ENCODE results near the gene PRKAR1B.

Gene PRKAR1B

GRCh38 chr7:739983-740942, 13.2 kb upstream of the PRKAR1B start:
- DNase-seq = no peak

- no peak for DNase-seq
Measured at GRCh38 chr7:739455-739982, 12.4 kb upstream of the PRKAR1B start.

DNA sequence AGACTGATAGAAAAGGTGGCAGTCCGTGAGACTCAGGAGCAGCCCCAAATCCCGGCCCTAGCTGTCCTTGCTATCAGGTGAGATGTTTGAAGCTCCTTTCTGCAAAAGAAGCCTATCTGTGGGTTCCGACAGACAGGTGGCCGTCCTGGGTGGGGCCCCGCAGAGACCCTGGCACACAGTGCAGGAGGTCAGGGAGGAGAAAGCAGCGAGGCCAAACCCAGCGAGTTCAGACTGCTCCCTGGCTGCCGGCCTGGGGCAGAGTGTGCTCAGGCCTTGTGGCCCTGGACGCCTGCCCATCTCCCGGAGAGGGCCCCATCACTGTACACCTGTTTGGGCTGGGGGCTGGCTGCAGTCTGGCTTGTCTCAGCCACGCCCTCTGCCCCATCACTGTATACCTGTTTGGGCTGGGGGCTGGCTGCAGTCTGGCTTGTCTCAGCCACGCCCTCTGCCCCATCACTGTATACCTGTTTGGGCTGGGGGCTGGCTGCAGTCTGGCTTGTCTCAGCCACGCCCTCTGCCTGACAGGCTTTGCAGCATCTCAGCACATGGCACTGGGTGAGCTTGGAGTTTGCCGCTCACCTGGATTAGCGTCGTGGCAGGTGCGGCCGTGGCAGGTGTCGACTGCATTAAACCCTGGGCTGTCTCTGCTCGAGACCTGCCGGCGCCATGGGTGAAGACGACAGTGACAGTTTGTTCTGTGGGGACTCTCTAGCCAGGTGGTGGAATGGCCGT, 11.8 kb upstream of the PRKAR1B start:
- DNase-seq = no peak

- no peak for DNase-seq
Measured at GRCh38 chr7:738241-738640, 11.2 kb upstream of the PRKAR1B start.

DNA sequence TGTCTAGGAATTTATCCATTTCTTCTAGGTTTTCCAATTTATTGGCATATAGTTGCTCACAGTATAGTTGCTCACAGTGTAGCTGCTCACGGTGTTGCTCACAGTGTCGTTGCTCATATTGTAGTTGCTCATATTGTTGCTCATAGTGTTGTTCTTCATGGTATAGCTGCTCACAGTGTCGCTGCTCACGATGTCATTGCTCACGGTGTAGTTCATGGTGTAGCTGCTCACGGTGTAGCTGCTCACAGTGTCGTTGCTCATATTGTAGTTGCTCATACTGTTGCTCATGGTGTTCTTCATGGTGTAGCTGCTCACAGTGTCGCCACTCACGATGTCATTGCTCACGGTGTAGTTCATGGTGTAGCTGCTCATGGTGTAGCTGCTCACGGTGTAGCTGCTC, 7.7 kb upstream of the PRKAR1B start:
- no peak for DNase-seq

DNA sequence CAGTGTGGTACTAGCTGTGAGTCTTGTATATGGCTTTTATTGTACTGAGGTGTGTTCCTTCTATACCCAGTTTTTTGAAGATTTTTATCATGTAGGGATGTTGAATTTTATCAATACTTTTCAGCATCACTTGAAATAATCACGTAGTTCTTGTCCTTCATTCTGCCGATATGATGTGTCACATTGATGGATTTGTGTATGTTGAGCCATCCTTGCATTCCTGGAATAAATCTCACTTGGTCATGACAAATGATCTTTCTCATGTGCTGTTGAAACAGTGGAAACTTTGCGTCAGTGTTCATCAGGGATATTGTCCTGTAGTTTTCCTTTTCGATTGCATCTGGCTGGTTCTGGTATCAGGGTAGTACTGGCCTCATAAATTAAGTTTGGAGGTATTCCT, 7.1 kb upstream of the PRKAR1B start:
- DNase-seq = no peak

DNA sequence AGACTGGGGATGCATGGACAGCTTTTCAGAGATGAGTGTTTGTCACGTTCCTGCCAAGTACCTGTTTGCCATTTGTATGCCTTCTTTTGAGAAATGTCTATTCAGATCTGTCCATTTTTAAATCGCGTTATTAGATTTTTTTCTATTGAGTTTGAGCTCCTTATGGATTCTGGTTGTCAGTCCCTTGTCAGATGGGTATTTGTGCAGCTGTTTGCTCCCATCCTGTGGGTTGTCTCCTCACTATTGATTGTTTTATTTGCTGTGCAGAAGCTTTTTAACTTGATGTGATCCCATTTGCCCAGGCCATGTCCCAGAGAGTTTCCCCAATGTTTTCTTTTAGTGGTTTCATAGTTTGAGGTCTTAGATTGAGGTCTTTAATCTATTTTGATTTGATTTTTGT, 5.5 kb upstream of the PRKAR1B start:
- DNase-seq = no peak

GRCh38 chr7:732094-732541, 5.0 kb upstream of the PRKAR1B start:
- no peak for DNase-seq

GRCh38 chr7:731440-732085, 4.5 kb upstream of the PRKAR1B start:
- no peak for DNase-seq

DNA sequence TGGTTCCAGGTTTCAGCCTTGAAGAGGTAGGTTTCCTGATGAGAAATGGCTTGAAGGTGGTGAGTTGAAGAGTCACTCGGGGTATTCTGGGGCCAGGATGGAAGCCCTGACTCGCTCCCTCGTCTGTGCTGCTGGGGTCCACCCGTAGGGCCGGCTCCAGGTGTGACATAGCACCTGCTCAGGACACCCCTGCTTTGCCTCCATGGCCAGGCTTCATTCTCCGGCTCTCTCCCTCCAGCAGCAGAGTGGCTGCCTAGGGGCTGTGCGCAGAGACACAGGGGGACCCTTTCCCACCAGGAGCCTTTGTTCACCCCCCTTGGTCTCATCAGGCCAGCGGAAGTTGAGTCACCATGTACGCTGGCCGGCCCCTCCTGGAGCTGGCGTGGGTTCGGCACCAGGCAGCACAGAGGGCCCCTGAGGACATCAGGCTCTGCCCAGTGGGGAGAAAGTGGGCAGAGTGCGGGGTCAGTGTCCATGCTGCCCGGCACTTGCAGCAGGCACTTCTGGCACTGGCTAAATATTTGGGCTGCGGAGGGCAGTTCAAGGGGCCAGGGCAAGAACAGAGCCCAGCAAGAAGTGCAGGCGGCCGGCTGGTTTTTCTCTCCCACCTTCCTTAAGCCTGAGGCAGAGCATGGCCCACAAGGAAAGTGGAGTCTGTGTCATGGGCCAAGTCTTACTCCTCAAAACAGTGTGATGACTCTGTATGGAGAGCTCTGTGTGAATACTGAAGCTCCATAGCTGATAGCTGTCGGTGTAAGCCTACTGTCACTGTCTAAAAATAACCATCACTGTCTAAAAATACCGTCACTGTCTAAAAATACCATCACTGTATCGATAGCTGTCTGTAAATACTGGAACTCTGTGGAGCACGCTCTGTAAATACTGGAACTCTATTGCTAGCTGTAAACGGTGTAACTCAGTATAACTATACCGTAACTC, 3.7 kb upstream of the PRKAR1B start:
- no peak for DNase-seq

DNA sequence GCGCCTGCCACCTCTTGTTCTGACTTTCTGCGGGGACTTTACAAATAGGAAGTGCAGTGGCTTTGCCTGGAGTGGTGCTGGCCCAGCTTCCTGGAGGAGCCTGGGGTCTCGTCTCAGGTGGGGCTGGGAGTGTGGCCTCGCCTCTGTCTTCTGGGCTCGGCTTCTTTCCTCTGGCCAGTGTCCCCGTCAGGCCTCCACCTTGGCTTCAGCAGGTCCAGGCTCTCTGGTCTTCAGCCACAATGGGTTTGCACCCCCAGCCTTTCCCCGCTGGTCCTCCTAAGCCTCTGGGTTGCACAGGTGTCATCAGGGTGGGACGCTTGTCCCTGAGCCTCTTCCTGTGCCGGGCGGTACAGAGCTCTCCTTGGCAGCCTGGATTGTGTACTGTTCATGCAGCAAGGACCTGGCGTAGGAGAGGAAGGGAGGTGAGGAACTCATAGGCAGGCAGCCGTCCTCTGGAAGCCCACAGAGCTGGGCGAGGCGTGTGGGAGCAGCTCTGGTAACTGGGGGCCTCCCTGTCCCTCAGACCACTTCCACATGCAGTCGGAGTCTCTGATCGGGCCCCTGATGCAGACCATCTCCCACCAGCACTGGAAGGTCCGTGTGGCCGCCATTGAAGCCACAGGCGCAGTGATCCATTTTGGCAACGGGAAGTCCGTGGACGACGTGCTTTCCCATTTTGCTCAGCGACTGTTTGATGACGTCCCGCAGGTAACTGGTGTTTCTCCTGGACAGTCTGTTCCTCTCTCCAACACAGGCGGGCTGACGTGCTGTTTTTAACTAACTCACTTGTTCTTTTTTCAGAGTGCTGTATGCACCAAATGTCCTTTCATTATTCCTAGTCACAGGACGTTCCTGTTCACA, 2.3 kb upstream of the PRKAR1B start:
- DNase-seq = no peak

GRCh38 chr7:728602-729001, 1.5 kb upstream of the PRKAR1B start:
- DNase-seq = no peak

- DNase-seq = no peak
Measured at GRCh38 chr7:727806-728460, 852 bp upstream of the PRKAR1B start.

- no peak for DNase-seq
Measured at GRCh38 chr7:726854-727103, 302 bp downstream of the PRKAR1B start.

DNA sequence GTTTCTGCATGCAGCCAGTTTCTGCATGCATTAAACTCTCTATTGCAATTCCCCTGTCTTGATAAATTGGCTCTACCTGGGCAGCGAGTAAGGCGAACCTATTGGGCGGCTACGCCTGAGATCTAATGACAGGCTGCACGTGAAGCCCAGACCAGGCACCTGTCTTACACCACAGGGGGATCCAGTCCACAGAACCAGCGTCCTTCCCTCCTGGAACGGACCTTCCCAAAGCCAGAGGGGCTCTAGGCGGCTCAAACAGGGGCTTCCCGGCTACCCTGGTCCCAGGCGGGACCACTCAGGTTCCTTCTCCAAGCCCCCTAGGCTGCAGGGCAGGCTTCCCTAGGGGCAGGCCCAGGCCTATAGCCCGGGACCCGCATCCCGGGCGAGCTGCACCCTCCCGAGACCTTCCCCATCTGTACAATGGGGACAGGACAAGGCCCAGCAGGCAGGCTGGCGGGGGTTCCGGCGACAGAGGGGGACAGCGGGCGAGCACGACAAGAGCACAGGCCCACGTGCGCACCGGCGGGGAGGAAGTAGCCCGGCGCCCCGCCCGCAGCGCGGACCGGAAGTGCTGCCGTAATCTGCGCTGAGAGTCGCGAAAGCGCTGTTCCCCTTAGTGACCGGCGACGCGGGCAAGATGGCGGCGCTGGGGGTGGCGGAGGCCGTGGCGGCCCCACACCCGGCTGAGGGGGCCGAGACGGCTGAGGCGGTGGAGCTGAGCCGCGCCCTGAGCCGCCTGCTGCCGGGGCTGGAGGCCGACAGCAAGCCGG, 812 bp downstream of the PRKAR1B start, which contains the start of gene DNAAF5:
DNAAF5 (plus strand) TSS at position 616 of the 770 bp plus-strand sequence; CDS start at position 638, 22 bp downstream.
- peak; percentile 88 for DNase-seq

GRCh38 chr7:725223-726005, 1.7 kb downstream of the PRKAR1B start:
- no peak for DNase-seq

- DNase-seq = no peak
Measured at GRCh38 chr7:724298-724697, 2.8 kb downstream of the PRKAR1B start.

DNA sequence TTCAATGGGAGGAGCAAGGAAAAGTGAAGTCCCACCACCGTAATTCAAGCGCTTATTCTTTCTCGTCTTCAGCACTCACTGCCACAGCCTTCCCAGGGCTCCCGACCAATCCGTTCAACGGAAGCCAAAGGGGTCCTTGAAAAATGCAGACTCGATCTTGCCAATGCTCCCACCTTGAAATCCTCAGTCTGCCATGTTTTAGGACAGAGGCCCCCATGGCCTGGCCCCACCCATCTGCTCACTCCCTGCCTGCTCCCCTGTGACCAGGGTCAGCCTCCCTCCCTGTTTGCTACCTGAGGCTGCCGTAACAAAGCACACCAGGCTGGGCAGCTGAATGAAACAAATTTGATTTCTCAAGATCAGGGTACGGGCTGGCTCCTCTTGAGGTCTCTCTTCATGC, 3.5 kb downstream of the PRKAR1B start:
- DNase-seq = no peak

DNA sequence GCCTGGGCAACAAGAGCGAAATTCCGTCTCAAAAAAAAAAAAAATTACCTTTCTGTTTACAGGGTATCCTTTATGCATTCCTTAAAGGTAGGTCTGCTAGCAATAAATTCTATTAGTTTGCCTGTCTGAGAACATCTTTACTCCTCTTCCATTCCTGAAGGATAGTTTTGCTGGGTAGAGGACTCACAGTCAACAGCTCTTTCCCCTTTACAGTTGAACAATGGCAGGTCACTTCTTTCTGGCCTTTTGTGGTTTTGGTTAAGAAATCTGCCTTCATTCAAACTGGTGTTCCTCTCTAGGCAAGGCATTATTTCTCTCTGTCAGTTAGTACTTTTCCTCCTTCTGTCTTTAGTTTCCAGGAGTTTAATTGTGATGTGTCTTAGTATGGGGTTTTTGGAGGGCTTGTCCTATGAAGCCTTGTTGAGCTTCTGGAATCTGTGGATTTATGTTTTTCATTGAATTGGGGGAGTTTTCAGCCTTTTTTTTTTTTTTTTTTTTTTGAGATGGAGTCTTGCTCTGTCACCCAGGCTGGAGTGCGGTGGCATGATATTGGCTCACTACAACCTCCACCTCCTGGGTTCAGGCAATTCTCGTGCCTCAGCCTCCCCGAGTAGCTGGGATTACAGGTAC, 5.3 kb downstream of the PRKAR1B start:
- no peak for DNase-seq

All from inflammatory macrophage treated with lipopolysaccharide for 4 hours (primary cell).